Endothelial cell of umbilical vein (primary cell): ENCODE results near the gene CTNNA2.

Experiments used
- POLR2AphosphoS5 ChIP-seq: IDR thresholded peaks from 2 replicates; pipeline ENCODE4 v1.6.1; 2012; ENCODE audit warnings: low read depth, mild to moderate bottlenecking, control low read depth, low read length, moderate library complexity; ENCODE audit not compliant: insufficient read depth
- TF ChIP-seq, protein P1 (sequence below), 2 donors: IDR thresholded peaks; 1 replicate in 1 of 2; 2 replicates in 1 of 2; pipeline ENCODE4 v1.5.1; 2011; ENCODE audit warnings: low read length in 2 of 2, mild to moderate bottlenecking in 2 of 2, moderate library complexity in 2 of 2, control low read depth in 1 of 2, inconsistent platforms in 1 of 2, low read depth in 1 of 2; ENCODE audit not compliant: insufficient read depth in 1 of 2; ENCODE audit errors: extremely low read depth in 1 of 2

DNA sequence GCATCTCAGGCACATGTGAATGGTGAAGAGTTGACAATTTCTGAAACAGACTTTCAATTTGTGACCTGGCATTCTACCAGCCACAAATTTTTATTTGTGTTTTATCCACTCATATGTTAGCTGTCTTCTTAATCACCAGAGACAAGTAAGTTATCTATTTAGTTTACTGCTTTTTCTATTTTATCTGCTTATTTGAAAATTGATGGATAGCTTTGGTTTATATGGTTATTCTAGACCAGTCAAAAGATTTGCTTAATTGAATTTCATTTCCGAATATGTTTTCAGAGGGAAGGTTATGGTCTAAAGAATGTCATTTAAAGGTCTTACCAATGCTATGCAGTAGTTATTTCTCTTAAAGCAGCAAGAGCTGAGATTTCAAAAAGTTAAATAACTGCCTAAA, 835.2 kb downstream of the CTNNA2 start:
- TF ChIP-seq, protein P1, sequence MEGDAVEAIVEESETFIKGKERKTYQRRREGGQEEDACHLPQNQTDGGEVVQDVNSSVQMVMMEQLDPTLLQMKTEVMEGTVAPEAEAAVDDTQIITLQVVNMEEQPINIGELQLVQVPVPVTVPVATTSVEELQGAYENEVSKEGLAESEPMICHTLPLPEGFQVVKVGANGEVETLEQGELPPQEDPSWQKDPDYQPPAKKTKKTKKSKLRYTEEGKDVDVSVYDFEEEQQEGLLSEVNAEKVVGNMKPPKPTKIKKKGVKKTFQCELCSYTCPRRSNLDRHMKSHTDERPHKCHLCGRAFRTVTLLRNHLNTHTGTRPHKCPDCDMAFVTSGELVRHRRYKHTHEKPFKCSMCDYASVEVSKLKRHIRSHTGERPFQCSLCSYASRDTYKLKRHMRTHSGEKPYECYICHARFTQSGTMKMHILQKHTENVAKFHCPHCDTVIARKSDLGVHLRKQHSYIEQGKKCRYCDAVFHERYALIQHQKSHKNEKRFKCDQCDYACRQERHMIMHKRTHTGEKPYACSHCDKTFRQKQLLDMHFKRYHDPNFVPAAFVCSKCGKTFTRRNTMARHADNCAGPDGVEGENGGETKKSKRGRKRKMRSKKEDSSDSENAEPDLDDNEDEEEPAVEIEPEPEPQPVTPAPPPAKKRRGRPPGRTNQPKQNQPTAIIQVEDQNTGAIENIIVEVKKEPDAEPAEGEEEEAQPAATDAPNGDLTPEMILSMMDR (IDR thresholded peaks at IDR 0.05; ENCODE audit: extremely low read depth in 1 of 2, insufficient read depth in 1 of 2, low read depth in 1 of 2, low read length in 2 of 2): no peak
- no peak for TF ChIP-seq POLR2AphosphoS5
